Measurements from ENCODE around the gene TBC1D22A. TPM values are rescaled to one million over a fixed set of nuclear protein-coding genes. Genes with fewer than 3 reads are reported as not detected.

The TBC1D22A gene
- total and polyA plus RNA-seq, 2 experiments from 2014 or later = 15.3 to 19.8 TPM

DNA sequence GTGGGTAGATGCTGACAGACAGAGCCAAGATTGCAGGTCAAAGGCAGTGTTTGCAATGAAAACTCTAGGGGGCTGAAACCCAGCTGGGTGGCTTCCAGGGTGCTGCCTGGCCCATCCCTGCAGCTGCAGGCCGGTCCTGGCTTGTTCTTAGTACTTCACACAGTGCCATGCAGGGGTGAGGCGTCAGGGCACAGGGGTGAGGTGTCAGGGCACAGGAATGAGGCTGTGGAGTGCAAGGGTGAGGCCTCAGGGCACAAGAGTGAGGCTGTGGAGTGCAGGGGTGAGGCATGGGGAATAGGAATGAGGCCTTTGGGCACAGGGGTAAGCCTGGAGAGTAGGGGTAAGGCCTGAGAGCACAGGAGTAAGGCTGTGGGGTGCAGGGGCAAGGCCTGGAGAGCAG, 337.6 kb downstream of the TBC1D22A start:
- Histone ChIP-seq H3K79me2 (no peaks in the 10 kb centered on the region), H3K9me2 (replicated peaks; ENCODE audit: insufficient read depth) (no peaks in the 10 kb centered on the region), H3K27ac (no peak overlapping the region), H3K4me2 (no peak overlapping the region), H3K4me1 (ENCODE audit: insufficient read depth) (peaks cover 15% of the 10 kb centered on the region), H3K27me3 (no peaks in the 10 kb centered on the region), H3K36me3 (replicated peaks; ENCODE audit: insufficient read depth, low read depth) (no peaks in the 10 kb centered on the region), H3K4me3 (no peak overlapping the region), H4K20me1 (ENCODE audit: insufficient read depth, poor library complexity, severe bottlenecking) (no peaks in the 10 kb centered on the region), H3K9me3 (ENCODE audit: low read depth) (no peaks in the 10 kb centered on the region), H2AFZ (no peak overlapping the region)
- DNase-seq (ENCODE audit: low spot score) = no peak
- TF ChIP-seq EZH2phosphoT487 (IDR thresholded peaks at IDR 0.05; ENCODE audit: low read depth, severe bottlenecking, unreplicated experiment) = no peak
- TF ChIP-seq, protein P1, sequence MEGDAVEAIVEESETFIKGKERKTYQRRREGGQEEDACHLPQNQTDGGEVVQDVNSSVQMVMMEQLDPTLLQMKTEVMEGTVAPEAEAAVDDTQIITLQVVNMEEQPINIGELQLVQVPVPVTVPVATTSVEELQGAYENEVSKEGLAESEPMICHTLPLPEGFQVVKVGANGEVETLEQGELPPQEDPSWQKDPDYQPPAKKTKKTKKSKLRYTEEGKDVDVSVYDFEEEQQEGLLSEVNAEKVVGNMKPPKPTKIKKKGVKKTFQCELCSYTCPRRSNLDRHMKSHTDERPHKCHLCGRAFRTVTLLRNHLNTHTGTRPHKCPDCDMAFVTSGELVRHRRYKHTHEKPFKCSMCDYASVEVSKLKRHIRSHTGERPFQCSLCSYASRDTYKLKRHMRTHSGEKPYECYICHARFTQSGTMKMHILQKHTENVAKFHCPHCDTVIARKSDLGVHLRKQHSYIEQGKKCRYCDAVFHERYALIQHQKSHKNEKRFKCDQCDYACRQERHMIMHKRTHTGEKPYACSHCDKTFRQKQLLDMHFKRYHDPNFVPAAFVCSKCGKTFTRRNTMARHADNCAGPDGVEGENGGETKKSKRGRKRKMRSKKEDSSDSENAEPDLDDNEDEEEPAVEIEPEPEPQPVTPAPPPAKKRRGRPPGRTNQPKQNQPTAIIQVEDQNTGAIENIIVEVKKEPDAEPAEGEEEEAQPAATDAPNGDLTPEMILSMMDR (IDR thresholded peaks at IDR 0.05; ENCODE audit: poor library complexity) = no peak
- TF ChIP-seq EZH2 (IDR thresholded peaks at IDR 0.05; ENCODE audit: borderline replicate concordance) = no peak
- 95% methylated on average over 2 of the region's 2 CpGs for WGBS (ENCODE audit: low lambda C conversion rate, missing lambda C conversion rate)

DNA sequence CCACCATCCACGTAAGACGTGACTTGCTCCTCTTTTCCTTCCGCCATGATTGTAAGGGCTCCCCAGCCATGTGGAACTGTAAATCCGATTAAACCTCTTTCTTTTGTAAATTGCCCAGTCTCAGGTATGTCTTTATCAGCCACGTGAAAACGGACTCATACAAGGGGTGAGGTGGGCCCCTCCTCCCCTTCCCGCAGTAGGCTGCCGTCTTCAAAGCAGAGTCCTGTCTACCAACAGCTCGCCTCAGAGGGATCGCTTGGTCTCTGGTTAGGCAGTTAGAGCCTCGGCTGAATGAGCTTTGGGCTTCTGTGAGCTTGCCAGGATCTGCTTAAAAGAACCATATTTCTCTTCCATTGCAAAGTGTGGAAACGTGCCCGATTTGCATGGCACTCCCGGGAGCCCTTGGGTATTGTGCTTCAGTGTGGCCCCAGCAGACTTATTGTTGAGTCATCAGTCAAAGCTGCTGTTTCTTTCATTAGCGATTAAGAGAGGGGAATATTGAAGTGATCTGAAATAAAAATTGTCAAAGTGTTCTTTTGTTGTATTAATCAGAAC, 338.3 kb downstream of the TBC1D22A start:
- DNase-seq (ENCODE audit: low spot score) = peak; percentile 3
- Histone ChIP-seq H2AFZ (no peak overlapping the region), H3K4me2 (no peak overlapping the region), H3K9me3 (ENCODE audit: low read depth) (no peaks in the 10 kb centered on the region), H3K79me2 (no peaks in the 10 kb centered on the region), H3K4me1 (ENCODE audit: insufficient read depth) (peaks cover 15% of the 10 kb centered on the region), H3K4me3 (no peak overlapping the region), H3K9me2 (replicated peaks; ENCODE audit: insufficient read depth) (no peaks in the 10 kb centered on the region), H3K27me3 (no peaks in the 10 kb centered on the region), H4K20me1 (ENCODE audit: insufficient read depth, poor library complexity, severe bottlenecking) (no peaks in the 10 kb centered on the region), H3K36me3 (replicated peaks; ENCODE audit: insufficient read depth, low read depth) (no peaks in the 10 kb centered on the region), H3K27ac (peak overlapping the region; percentile 89)
- 77% methylated on average over 15 of the region's 15 CpGs for whole genome bisulfite sequencing (ENCODE audit: low lambda C conversion rate, missing lambda C conversion rate)
- TF ChIP-seq EZH2 (IDR thresholded peaks at IDR 0.05; ENCODE audit: borderline replicate concordance) = no peak
- TF ChIP-seq EZH2phosphoT487 (IDR thresholded peaks at IDR 0.05; ENCODE audit: low read depth, severe bottlenecking, unreplicated experiment) = no peak
- TF ChIP-seq, protein P1 (IDR thresholded peaks at IDR 0.05; ENCODE audit: poor library complexity) = no peak

DNA sequence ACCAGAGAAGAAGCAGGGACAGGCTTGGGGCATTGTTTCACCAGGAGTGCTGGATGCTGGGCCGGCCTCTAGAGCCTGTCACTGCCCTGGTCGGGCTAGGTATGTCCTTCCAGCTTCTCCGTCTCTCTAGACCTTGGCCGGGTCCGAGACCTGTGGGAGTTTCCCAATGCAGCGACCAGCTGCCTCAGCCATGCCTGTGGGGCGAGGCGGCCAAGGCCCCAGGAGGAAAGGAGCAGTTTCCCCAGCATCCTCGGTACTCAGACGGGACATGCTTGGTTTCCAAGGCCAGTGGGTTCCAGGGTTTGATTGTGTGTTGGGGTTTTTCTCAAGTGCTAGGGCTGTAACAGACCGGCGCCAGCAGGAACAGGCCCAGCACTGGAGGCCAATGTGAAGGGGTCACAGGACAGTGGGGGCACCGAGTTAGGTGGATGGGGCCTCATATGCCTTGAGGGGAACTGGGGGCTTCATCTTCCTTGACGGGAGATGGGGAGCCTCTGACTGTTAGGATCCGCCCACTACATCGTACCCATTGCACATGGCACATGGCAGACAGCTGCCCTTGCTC, 339.0 kb downstream of the TBC1D22A start:
- 96% methylated on average over 16 of the region's 16 CpGs for WGBS (ENCODE audit: low lambda C conversion rate, missing lambda C conversion rate)
- Histone ChIP-seq H3K4me1 (ENCODE audit: insufficient read depth) (peaks cover 15% of the 10 kb centered on the region), H3K36me3 (replicated peaks; ENCODE audit: insufficient read depth, low read depth) (no peaks in the 10 kb centered on the region), H3K79me2 (no peaks in the 10 kb centered on the region), H3K27me3 (no peaks in the 10 kb centered on the region), H3K9me2 (replicated peaks; ENCODE audit: insufficient read depth) (no peaks in the 10 kb centered on the region), H3K4me3 (no peak overlapping the region), H3K4me2 (no peak overlapping the region), H4K20me1 (ENCODE audit: insufficient read depth, poor library complexity, severe bottlenecking) (no peaks in the 10 kb centered on the region), H3K9me3 (ENCODE audit: low read depth) (no peaks in the 10 kb centered on the region), H2AFZ (no peak overlapping the region), H3K27ac (peak overlapping the region; percentile 89)
- peak; percentile 3 for DNase-seq (ENCODE audit: low spot score)
- TF ChIP-seq EZH2 (IDR thresholded peaks at IDR 0.05; ENCODE audit: borderline replicate concordance) (no peak), EZH2phosphoT487 (IDR thresholded peaks at IDR 0.05; ENCODE audit: low read depth, severe bottlenecking, unreplicated experiment) (no peak)
- TF ChIP-seq, protein P1 (IDR thresholded peaks at IDR 0.05; ENCODE audit: poor library complexity) = no peak
